ENCODE results near the gene ABCG8. TPM values are rescaled to one million over a fixed set of nuclear protein-coding genes. Genes with fewer than 3 reads are reported as not detected.

Gene ABCG8
- total RNA-seq, 1 experiment from 2014 or later: not detected

GRCh38 chr2:43885132-43885632 lies 46.4 kb downstream of the ABCG8 start:
- TF ChIP-seq, protein P1, sequence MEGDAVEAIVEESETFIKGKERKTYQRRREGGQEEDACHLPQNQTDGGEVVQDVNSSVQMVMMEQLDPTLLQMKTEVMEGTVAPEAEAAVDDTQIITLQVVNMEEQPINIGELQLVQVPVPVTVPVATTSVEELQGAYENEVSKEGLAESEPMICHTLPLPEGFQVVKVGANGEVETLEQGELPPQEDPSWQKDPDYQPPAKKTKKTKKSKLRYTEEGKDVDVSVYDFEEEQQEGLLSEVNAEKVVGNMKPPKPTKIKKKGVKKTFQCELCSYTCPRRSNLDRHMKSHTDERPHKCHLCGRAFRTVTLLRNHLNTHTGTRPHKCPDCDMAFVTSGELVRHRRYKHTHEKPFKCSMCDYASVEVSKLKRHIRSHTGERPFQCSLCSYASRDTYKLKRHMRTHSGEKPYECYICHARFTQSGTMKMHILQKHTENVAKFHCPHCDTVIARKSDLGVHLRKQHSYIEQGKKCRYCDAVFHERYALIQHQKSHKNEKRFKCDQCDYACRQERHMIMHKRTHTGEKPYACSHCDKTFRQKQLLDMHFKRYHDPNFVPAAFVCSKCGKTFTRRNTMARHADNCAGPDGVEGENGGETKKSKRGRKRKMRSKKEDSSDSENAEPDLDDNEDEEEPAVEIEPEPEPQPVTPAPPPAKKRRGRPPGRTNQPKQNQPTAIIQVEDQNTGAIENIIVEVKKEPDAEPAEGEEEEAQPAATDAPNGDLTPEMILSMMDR (conservative IDR thresholded peaks at IDR 0.05): no peak
- TF ChIP-seq EZH2 (IDR thresholded peaks at IDR 0.05; ENCODE audit: low read depth): no peak
- intact Hi-C loops (cut with micrococcal nuclease; ENCODE audit: unreplicated experiment): no loop called here
- no peak for DNase-seq
- POLR2A ChIA-PET (ENCODE audit: unreplicated experiment): no interaction called here
- no peaks in the 10 kb centered on the region for H3K9me3 ChIP-seq (ENCODE audit: insufficient read depth, low read depth)
- H3F3A ChIP-seq (ENCODE audit: insufficient read depth, low read depth): peaks cover 29% of the 10 kb centered on the region
- peaks cover 9% of the 10 kb centered on the region; the same call in 1 of the 2 replicates for H4K20me1 ChIP-seq (ENCODE audit: insufficient read depth)
- H3K4me2 ChIP-seq: no peak overlapping the region
- no peak overlapping the region for H3K4me3 ChIP-seq
- H3K27me3 ChIP-seq (ENCODE audit: insufficient read depth, low read depth): no peaks in the 10 kb centered on the region
- peaks cover 16% of the 10 kb centered on the region for H3K4me1 ChIP-seq (replicated peaks; ENCODE audit: insufficient read depth)
- no TSS peak for BruUV-seq (replicated peaks)
- H3K27ac ChIP-seq: no peak overlapping the region
- no peaks in the 10 kb centered on the region for H3K9me2 ChIP-seq (ENCODE audit: insufficient read depth)
- CTCF ChIA-PET: no interaction called here
- peaks cover 27% of the 10 kb centered on the region for H3K36me3 ChIP-seq (ENCODE audit: low read depth)
- no peak overlapping the region for H2AFZ ChIP-seq
- no peaks in the 10 kb centered on the region for H3K79me2 ChIP-seq (ENCODE audit: low read depth)

GRCh38 chr2:43887176-43887575 lies 48.4 kb downstream of the ABCG8 start:
- Histone ChIP-seq H3K36me3 (ENCODE audit: low read depth) (peaks cover 40% of the 10 kb centered on the region), H3F3A (ENCODE audit: insufficient read depth, low read depth) (peaks cover 32% of the 10 kb centered on the region), H3K4me1 (replicated peaks; ENCODE audit: insufficient read depth) (peaks cover 7% of the 10 kb centered on the region), H2AFZ (no peak overlapping the region), H3K27me3 (ENCODE audit: insufficient read depth, low read depth) (no peaks in the 10 kb centered on the region), H3K4me3 (no peak overlapping the region), H3K9me2 (ENCODE audit: insufficient read depth) (no peaks in the 10 kb centered on the region), H3K79me2 (ENCODE audit: low read depth) (no peaks in the 10 kb centered on the region), H3K27ac (no peak overlapping the region), H3K4me2 (no peak overlapping the region), H4K20me1 (ENCODE audit: insufficient read depth) (peaks cover 16% of the 10 kb centered on the region; the same call in 1 of the 2 replicates), H3K9me3 (ENCODE audit: insufficient read depth, low read depth) (no peaks in the 10 kb centered on the region)
- BruUV-seq (replicated peaks): no TSS peak
- POLR2A ChIA-PET (ENCODE audit: unreplicated experiment): no interaction called here
- DNase-seq: no peak
- CTCF ChIA-PET: no interaction called here
- intact Hi-C loops (cut with micrococcal nuclease; ENCODE audit: unreplicated experiment): no loop called here
- TF ChIP-seq EZH2 (IDR thresholded peaks at IDR 0.05; ENCODE audit: low read depth): no peak
- TF ChIP-seq, protein P1 (conservative IDR thresholded peaks at IDR 0.05): no peak

DNA sequence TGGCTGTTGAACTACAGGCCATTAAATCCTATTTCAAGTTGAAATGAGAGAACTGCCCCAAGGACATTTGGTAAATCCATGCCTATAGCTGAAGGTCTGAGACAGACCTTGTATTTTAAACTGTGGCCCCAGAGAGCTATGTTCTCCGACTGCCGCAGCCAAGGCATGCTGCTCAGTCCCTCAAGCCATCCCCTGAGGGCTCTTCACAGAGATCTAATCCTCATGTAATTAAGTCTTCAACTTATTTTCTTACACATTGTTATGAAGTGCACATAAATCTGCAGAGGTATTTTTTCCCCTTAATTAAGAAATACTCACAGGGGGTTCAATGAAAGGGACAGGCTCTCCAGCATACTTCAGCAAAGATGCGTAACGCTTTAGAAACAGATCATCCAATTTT lies 50.6 kb downstream of the ABCG8 start:
- Histone ChIP-seq H3K27ac (no peak overlapping the region), H3K4me2 (no peak overlapping the region), H3K36me3 (ENCODE audit: low read depth) (peaks cover 60% of the 10 kb centered on the region), H2AFZ (no peak overlapping the region), H3K4me1 (replicated peaks; ENCODE audit: insufficient read depth) (no peaks in the 10 kb centered on the region), H3K9me3 (ENCODE audit: insufficient read depth, low read depth) (no peaks in the 10 kb centered on the region), H3K27me3 (ENCODE audit: insufficient read depth, low read depth) (no peaks in the 10 kb centered on the region), H3K4me3 (no peak overlapping the region), H3F3A (ENCODE audit: insufficient read depth, low read depth) (peaks cover 26% of the 10 kb centered on the region; the same call in 1 of the 2 replicates), H3K79me2 (ENCODE audit: low read depth) (no peaks in the 10 kb centered on the region), H3K9me2 (ENCODE audit: insufficient read depth) (no peaks in the 10 kb centered on the region), H4K20me1 (ENCODE audit: insufficient read depth) (peaks cover 25% of the 10 kb centered on the region; the same call in 1 of the 2 replicates)
- CTCF ChIA-PET: no interaction called here
- POLR2A ChIA-PET (ENCODE audit: unreplicated experiment): no interaction called here
- no peak for TF ChIP-seq EZH2 (IDR thresholded peaks at IDR 0.05; ENCODE audit: low read depth)
- TF ChIP-seq, protein P1 (conservative IDR thresholded peaks at IDR 0.05): no peak
- DNase-seq: no peak
- intact Hi-C loops (cut with micrococcal nuclease; ENCODE audit: unreplicated experiment): no loop called here
- BruUV-seq (replicated peaks): no TSS peak
